ENCODE measurements around the gene CRYZ. TPM values are rescaled to one million over a fixed set of nuclear protein-coding genes. Genes with fewer than 3 reads are reported as not detected.
A peak's percentile ranks its signal among the peaks of the same experiment; 100 is the strongest.
"Not testable (repeated sequence)": the region's sequence is repeated elsewhere in the genome, so short reads cannot be mapped to it uniquely, and the experiment has no call there.

Gene CRYZ
- total RNA-seq, 1 donor: 35.1 TPM

DNA sequence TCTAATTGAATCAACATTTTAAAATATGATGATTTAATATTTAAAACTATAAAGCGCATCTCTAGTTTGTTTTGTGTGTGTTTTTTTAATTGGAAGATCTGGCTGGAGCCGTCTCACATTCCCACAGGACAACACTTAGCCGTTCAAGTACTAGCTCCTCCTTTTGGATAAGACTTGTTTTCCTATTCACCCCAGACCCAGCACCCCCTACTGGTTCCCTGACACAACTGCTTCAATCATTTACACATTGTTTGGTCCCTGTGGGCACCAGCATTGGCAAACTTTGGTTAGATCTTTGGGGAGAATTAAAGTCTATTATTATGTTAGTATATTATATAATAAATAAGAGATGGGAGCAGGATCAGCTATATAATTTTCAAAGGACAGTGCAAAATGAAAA is 34.6 kb upstream of the CRYZ start:
- no peaks in the 10 kb centered on the region for H3K79me2 ChIP-seq (ENCODE audit: insufficient read depth, low read length)
- no peak overlapping the region for H3K4me3 ChIP-seq (ENCODE audit: insufficient read depth, low read length)
- no peaks in the 10 kb centered on the region for H3K36me3 ChIP-seq (ENCODE audit: insufficient read depth, low read length)
- H4K20me1 ChIP-seq (ENCODE audit: insufficient read depth, low read length): no peaks in the 10 kb centered on the region
- TF ChIP-seq, protein P1, sequence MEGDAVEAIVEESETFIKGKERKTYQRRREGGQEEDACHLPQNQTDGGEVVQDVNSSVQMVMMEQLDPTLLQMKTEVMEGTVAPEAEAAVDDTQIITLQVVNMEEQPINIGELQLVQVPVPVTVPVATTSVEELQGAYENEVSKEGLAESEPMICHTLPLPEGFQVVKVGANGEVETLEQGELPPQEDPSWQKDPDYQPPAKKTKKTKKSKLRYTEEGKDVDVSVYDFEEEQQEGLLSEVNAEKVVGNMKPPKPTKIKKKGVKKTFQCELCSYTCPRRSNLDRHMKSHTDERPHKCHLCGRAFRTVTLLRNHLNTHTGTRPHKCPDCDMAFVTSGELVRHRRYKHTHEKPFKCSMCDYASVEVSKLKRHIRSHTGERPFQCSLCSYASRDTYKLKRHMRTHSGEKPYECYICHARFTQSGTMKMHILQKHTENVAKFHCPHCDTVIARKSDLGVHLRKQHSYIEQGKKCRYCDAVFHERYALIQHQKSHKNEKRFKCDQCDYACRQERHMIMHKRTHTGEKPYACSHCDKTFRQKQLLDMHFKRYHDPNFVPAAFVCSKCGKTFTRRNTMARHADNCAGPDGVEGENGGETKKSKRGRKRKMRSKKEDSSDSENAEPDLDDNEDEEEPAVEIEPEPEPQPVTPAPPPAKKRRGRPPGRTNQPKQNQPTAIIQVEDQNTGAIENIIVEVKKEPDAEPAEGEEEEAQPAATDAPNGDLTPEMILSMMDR (IDR thresholded peaks at IDR 0.05; ENCODE audit: extremely low read depth, low read depth, low read length): peak; percentile 52
- DNase-seq (ENCODE audit: insufficient read length, low spot score, missing footprints): no peak
- H3K27me3 ChIP-seq (ENCODE audit: insufficient read depth, low read length): no peaks in the 10 kb centered on the region
- H3K4me2 ChIP-seq (ENCODE audit: insufficient read depth, low read length): no peak overlapping the region
- no peaks in the 10 kb centered on the region for H3K4me1 ChIP-seq (ENCODE audit: insufficient read depth, low read length)
- no peaks in the 10 kb centered on the region for H3K9me3 ChIP-seq (ENCODE audit: low read depth, low read length)
- H2AFZ ChIP-seq (ENCODE audit: low read length): no peak overlapping the region
- no peak overlapping the region for H3K27ac ChIP-seq (ENCODE audit: low read depth, low read length)

DNA sequence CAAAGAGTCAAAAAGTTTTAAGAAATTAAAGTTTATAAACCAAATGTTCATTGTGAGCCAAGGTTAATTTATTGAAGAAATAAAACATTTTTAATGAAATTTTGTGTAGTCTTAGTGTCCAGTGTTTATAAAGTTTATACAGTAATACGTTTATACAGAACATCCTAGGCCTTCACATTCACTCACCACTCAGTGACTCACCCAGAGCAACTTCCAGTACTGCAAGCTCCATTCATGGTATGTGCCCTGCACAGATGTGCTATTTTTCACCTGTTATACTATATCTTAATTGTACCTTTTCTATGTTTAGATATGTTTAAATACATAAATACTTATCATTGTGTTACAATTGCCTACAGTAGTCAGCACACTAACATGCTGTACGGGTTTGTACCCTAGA is 33.7 kb upstream of the CRYZ start:
- no peaks in the 10 kb centered on the region for H3K9me3 ChIP-seq (ENCODE audit: low read depth, low read length)
- no peak overlapping the region for H3K27ac ChIP-seq (ENCODE audit: low read depth, low read length)
- no peak overlapping the region for H3K4me2 ChIP-seq (ENCODE audit: insufficient read depth, low read length)
- no peaks in the 10 kb centered on the region for H4K20me1 ChIP-seq (ENCODE audit: insufficient read depth, low read length)
- no peaks in the 10 kb centered on the region for H3K4me1 ChIP-seq (ENCODE audit: insufficient read depth, low read length)
- H3K79me2 ChIP-seq (ENCODE audit: insufficient read depth, low read length): no peaks in the 10 kb centered on the region
- H2AFZ ChIP-seq (ENCODE audit: low read length): no peak overlapping the region
- H3K27me3 ChIP-seq (ENCODE audit: insufficient read depth, low read length): no peaks in the 10 kb centered on the region
- TF ChIP-seq, protein P1 (IDR thresholded peaks at IDR 0.05; ENCODE audit: extremely low read depth, low read depth, low read length): no peak
- no peak for DNase-seq (ENCODE audit: insufficient read length, low spot score, missing footprints)
- H3K36me3 ChIP-seq (ENCODE audit: insufficient read depth, low read length): no peaks in the 10 kb centered on the region
- H3K4me3 ChIP-seq (ENCODE audit: insufficient read depth, low read length): no peak overlapping the region

DNA sequence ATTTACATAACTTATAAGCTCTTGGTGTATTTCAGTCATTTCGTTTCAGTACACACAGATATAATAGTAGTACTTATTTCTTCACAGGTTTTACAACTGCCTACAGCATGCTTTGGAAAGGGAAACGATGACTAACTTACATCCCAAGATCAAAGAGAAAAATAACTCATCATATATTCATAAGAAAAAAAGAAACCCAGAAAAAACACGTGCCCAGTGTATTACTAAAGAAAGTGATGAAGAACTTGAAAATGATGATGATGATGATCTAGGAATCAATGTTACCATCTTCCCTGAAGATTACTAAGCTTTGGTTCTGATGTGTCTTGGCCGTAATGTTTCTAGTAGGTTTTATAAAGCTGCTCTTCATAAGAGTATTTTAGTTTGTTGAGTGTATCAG is 31.0 kb upstream of the CRYZ start:
- peaks cover 5% of the 10 kb centered on the region for H3K36me3 ChIP-seq (ENCODE audit: insufficient read depth, low read length)
- H3K27me3 ChIP-seq (ENCODE audit: insufficient read depth, low read length): no peaks in the 10 kb centered on the region
- H3K27ac ChIP-seq (ENCODE audit: low read depth, low read length): no peak overlapping the region
- no peaks in the 10 kb centered on the region for H4K20me1 ChIP-seq (ENCODE audit: insufficient read depth, low read length)
- no peaks in the 10 kb centered on the region for H3K9me3 ChIP-seq (ENCODE audit: low read depth, low read length)
- TF ChIP-seq, protein P1 (IDR thresholded peaks at IDR 0.05; ENCODE audit: extremely low read depth, low read depth, low read length): no peak
- H2AFZ ChIP-seq (ENCODE audit: low read length): no peak overlapping the region
- no peak overlapping the region for H3K4me2 ChIP-seq (ENCODE audit: insufficient read depth, low read length)
- DNase-seq (ENCODE audit: insufficient read length, low spot score, missing footprints): no peak
- H3K79me2 ChIP-seq (ENCODE audit: insufficient read depth, low read length): no peaks in the 10 kb centered on the region
- no peaks in the 10 kb centered on the region for H3K4me1 ChIP-seq (ENCODE audit: insufficient read depth, low read length)
- H3K4me3 ChIP-seq (ENCODE audit: insufficient read depth, low read length): no peak overlapping the region

DNA sequence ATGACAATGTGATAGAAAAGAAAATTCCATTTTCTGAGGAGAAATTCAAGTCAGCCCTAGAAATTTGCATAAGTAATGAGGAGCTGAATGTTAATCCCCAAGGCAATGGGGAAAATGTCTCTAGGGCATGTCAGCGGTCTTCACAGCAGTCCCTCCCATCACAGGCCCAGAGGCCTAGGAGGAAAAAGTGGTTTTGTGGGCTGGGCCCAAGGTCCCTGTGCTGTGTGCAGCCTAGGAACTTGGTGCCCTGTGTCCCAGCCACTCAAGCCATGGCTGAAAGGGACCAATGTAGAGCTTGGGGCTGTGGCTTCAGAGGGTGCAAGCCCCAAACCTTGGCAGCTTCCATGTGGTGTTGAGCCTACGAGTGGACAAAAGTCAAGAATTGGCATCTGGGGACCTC is 23.8 kb upstream of the CRYZ start:
- H3K9me3 ChIP-seq (ENCODE audit: low read depth, low read length); DNase-seq (ENCODE audit: insufficient read length, low spot score, missing footprints); H3K27ac ChIP-seq (ENCODE audit: low read depth, low read length); H3K4me3 ChIP-seq (ENCODE audit: insufficient read depth, low read length); H4K20me1 ChIP-seq (ENCODE audit: insufficient read depth, low read length); H3K4me1 ChIP-seq (ENCODE audit: insufficient read depth, low read length); H3K4me2 ChIP-seq (ENCODE audit: insufficient read depth, low read length); H2AFZ ChIP-seq (ENCODE audit: low read length); H3K79me2 ChIP-seq (ENCODE audit: insufficient read depth, low read length); H3K27me3 ChIP-seq (ENCODE audit: insufficient read depth, low read length): not testable (repeated sequence)
- peaks cover 32% of the 10 kb centered on the region for H3K36me3 ChIP-seq (ENCODE audit: insufficient read depth, low read length)
